ENCODE data around the gene FLII.

- TF ChIP-seq SPI1 (IDR thresholded peaks at IDR 0.05; ENCODE audit: low read depth, low read length), result no peak
- no peak for TF ChIP-seq POLR2AphosphoS5 (IDR thresholded peaks at IDR 0.05; ENCODE audit: low read depth, low read length)
- no peak for TF ChIP-seq POLR2A (IDR thresholded peaks at IDR 0.05; ENCODE audit: low read depth, low read length)
- no peak for TF ChIP-seq PAX5 (IDR thresholded peaks at IDR 0.05; ENCODE audit: insufficient read depth, low read length, severe bottlenecking)
- TF ChIP-seq TAF1 (IDR thresholded peaks at IDR 0.05; ENCODE audit: low read depth, low read length), result no peak
- TF ChIP-seq POU2F2 (IDR thresholded peaks at IDR 0.05; ENCODE audit: low read depth, low read length), result no peak
Observed at GRCh38 chr17:18252160-18252559, 6.4 kb downstream of the FLII start.

Data from GM12891 (cell line).